Activated CD8-positive, alpha-beta T cell treated with anti-CD3 and anti-CD28 coated beads for 36 hours (primary cell): Measurements from ENCODE around the gene UQCRFS1. TPM values are rescaled to one million over a fixed set of nuclear protein-coding genes. Genes with fewer than 3 reads are reported as not detected.
"Not testable (repeated sequence)": the region's sequence is repeated elsewhere in the genome, so short reads cannot be mapped to it uniquely, and the experiment has no call there.

ENCODE experiments used
- ATAC-seq: fragments of 200-7000 bp; cut with Tn5 transposase; one replicate; pipeline ENCODE4 v1.10.0; 2021; ENCODE audit warnings: mild to moderate bottlenecking, moderate library complexity
- CTCF ChIA-PET: fragments of 350-600 bp; sonication (Branson Sonifier 250); formaldehyde crosslinking; loops from one replicate; lab custom pipeline; 2021; ENCODE audit warnings: antibody characterized with exemption; lab: Charles Lee
- POLR2A ChIA-PET: fragments of 350-600 bp; sonication (Branson Sonifier 250); formaldehyde crosslinking; loops from one replicate; lab custom pipeline; 2021; ENCODE audit warnings: antibody characterized with exemption; lab: Charles Lee
- DNase-seq: peaks from one replicate; pipeline ENCODE4 v3.0.0-alpha.2; 2020
- H3K27ac Mint-ChIP-seq: one replicate; pipeline ENCODE4 v1.8.0; 2021; ENCODE audit warnings: mild to moderate bottlenecking, mixed read lengths
- H3K27me3 Mint-ChIP-seq: one replicate; pipeline ENCODE4 v1.8.0; 2021; ENCODE audit warnings: mixed read lengths
- H3K36me3 Mint-ChIP-seq: one replicate; pipeline ENCODE4 v1.8.0; 2021; ENCODE audit warnings: low read depth, mixed read lengths
- H3K4me1 Mint-ChIP-seq: one replicate; pipeline ENCODE4 v1.8.0; 2021; ENCODE audit warnings: low read depth, mixed read lengths
- H3K4me3 Mint-ChIP-seq: one replicate; pipeline ENCODE4 v1.8.0; 2021; ENCODE audit warnings: mild to moderate bottlenecking, moderate library complexity, mixed read lengths
- H3K9me3 Mint-ChIP-seq: one replicate; pipeline ENCODE4 v1.8.0; 2021; ENCODE audit warnings: mixed read lengths
- CTCF ChIP-seq: fragments of 200-600 bp; IDR thresholded peaks from one replicate; pipeline ENCODE4 v1.8.0; 2022; ENCODE audit warnings: antibody characterized with exemption, mild to moderate bottlenecking
- intact Hi-C: fragments of 100-400 bp; cut with micrococcal nuclease; formaldehyde crosslinking; loops from one replicate; pipeline ENCODE4 v1.10.0; 2022
- total RNA-seq, 2 experiments: library from RNA; stranded (reverse); gene quantifications; one replicate each; pipeline ENCODE4 v1.2.3, GENCODE V29; 2021

Gene UQCRFS1
- total RNA-seq, 2 experiments from 2014 or later = 48.5 to 51.1 TPM

DNA sequence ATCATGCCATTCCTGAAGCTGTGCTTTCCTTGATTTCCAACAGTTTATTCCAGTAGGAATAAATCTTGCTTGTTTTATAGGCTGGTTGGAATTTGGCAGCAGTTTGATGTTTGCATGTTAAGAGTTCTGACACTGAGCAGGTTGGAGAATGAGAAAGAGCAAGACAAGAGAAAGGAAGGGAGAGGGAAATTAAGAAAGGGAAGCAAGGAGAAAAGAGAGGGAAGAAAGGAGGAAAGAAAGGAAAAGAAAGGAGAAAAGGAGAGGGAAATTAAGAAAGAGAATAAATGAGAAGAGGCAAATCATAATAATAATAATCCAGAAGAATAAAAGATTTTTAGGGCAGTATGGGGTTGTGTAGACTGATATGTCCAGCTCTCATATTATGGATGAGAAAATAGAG, 28.4 kb upstream of the UQCRFS1 start:
- DNase-seq = no peak
- no peak for TF ChIP-seq CTCF
- intact Hi-C loops = no loop called here

GRCh38 chr19:29239213-29239776, 26.3 kb upstream of the UQCRFS1 start:
- Mint-ChIP-seq H3K4me1 (no peaks in the 10 kb centered on the region), H3K27me3 (peaks cover 12% of the 10 kb centered on the region), H3K4me3 (no peak overlapping the region), H3K9me3 (peaks cover 2% of the 10 kb centered on the region), H3K27ac (no peak overlapping the region), H3K36me3 (peaks cover 2% of the 10 kb centered on the region)
- intact Hi-C loops = no loop called here
- CTCF ChIA-PET = interaction anchor here (8.0 kb wide), 1 partner anchor 23 kb away, joined by 45 read pairs; no protein-coding TSS in a partner anchor
- POLR2A ChIA-PET = no interaction called here
- no peak for ATAC-seq
- TF ChIP-seq CTCF = no peak
- no peak for DNase-seq

More for the DNA sequence above, 28.4 kb upstream of the UQCRFS1 start:
- CTCF ChIA-PET = interaction anchor here (8.0 kb wide), 1 partner anchor 21 kb away, joined by 45 read pairs; no protein-coding TSS in a partner anchor
- Mint-ChIP-seq H3K27ac (no peak overlapping the region), H3K4me1 (no peaks in the 10 kb centered on the region), H3K27me3 (peaks cover 7% of the 10 kb centered on the region), H3K4me3 (no peak overlapping the region), H3K9me3 (no peaks in the 10 kb centered on the region), H3K36me3 (no peaks in the 10 kb centered on the region)
- no peak for ATAC-seq
- POLR2A ChIA-PET = no interaction called here

DNA sequence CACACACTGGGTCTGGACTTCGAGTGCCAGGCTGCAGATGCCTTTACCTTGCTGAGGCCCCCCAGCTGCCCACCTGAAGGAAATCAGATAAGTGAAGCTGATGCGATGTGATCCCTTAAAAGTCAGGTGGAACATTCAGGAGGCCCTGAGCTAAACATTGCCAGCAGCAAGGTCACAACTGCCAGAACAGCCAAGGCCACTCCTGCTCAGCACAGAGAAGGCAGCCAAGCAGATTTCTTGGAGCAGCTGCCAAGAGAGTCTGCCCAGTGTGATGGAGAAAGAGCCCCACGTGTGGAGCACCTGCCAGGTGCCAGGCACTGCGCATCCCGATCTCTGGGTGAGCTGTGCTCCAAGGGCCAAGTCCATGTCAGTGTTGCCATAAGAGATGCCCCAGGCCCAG, 20.6 kb upstream of the UQCRFS1 start:
- Mint-ChIP-seq H3K9me3 (peaks cover 2% of the 10 kb centered on the region), H3K27me3 (peaks cover 6% of the 10 kb centered on the region), H3K4me3 (no peak overlapping the region), H3K4me1 (no peaks in the 10 kb centered on the region), H3K36me3 (peaks cover 2% of the 10 kb centered on the region), H3K27ac (no peak overlapping the region)
- ChIA-PET POLR2A (interaction anchor here (0.6 kb wide), 1 partner anchor 282 kb away, joined by 3 read pairs; no protein-coding TSS in a partner anchor), CTCF (interaction anchor here (1.7 kb wide), 1 partner anchor 30 kb away, joined by 5 read pairs; no protein-coding TSS in a partner anchor)
- DNase-seq (no peak), ATAC-seq (no peak)
- intact Hi-C loops = no loop called here
- TF ChIP-seq CTCF = no peak

- ATAC-seq = no peak
- DNase-seq = no peak
Measured at GRCh38 chr19:29232315-29232852, 19.4 kb upstream of the UQCRFS1 start.

GRCh38 chr19:29231306-29231705, 18.4 kb upstream of the UQCRFS1 start:
- POLR2A ChIA-PET, CTCF ChIA-PET, intact Hi-C loops, H3K4me3 Mint-ChIP-seq, H3K4me1 Mint-ChIP-seq, DNase-seq, H3K27ac Mint-ChIP-seq, H3K36me3 Mint-ChIP-seq, H3K27me3 Mint-ChIP-seq, ATAC-seq, H3K9me3 Mint-ChIP-seq: not testable (repeated sequence)

More at GRCh38 chr19:29232315-29232852, 19.4 kb upstream of the UQCRFS1 start:
- TF ChIP-seq CTCF = no peak
- H3K36me3 Mint-ChIP-seq = peaks cover 2% of the 10 kb centered on the region
- H3K27ac Mint-ChIP-seq = no peak overlapping the region
- intact Hi-C loops = no loop called here
- ChIA-PET POLR2A (no interaction called here), CTCF (interaction anchor here (1.7 kb wide), 1 partner anchor 31 kb away, joined by 5 read pairs; no protein-coding TSS in a partner anchor)
- H3K4me1 Mint-ChIP-seq = no peaks in the 10 kb centered on the region
- peaks cover 6% of the 10 kb centered on the region for H3K27me3 Mint-ChIP-seq
- peaks cover 2% of the 10 kb centered on the region for H3K9me3 Mint-ChIP-seq
- no peak overlapping the region for H3K4me3 Mint-ChIP-seq
